ENCODE results near the gene TEDC2.

The TEDC2 gene

GRCh38 chr16:2485811-2486507 is 26.1 kb downstream of the TEDC2 start:
- no peak overlapping the region for H3K27ac ChIP-seq
- no peak for TF ChIP-seq ZFX (IDR thresholded peaks at IDR 0.05; ENCODE audit: borderline replicate concordance)
- no peak for TF ChIP-seq CTCF (IDR thresholded peaks at IDR 0.05)

GRCh38 chr16:2486645-2487516 is 27.0 kb downstream of the TEDC2 start:
- TF ChIP-seq ZFX (IDR thresholded peaks at IDR 0.05; ENCODE audit: borderline replicate concordance) (no peak), CTCF (IDR thresholded peaks at IDR 0.05) (no peak)
- no peak overlapping the region for H3K27ac ChIP-seq

- TF ChIP-seq CTCF (IDR thresholded peaks at IDR 0.05) (no peak), ZFX (IDR thresholded peaks at IDR 0.05; ENCODE audit: borderline replicate concordance) (no peak)
- H3K27ac ChIP-seq, result no peak overlapping the region
These were observed 27.6 kb downstream of the TEDC2 start for GRCh38 chr16:2487517-2487842.

- H3K27ac ChIP-seq, result no peak overlapping the region
- no peak for TF ChIP-seq ZFX (IDR thresholded peaks at IDR 0.05; ENCODE audit: borderline replicate concordance)
- TF ChIP-seq CTCF (IDR thresholded peaks at IDR 0.05), result no peak
These were observed 28.1 kb downstream of the TEDC2 start for GRCh38 chr16:2487903-2488531.

- no peak overlapping the region for H3K27ac ChIP-seq
- TF ChIP-seq ZFX (IDR thresholded peaks at IDR 0.05; ENCODE audit: borderline replicate concordance), result no peak
- no peak for TF ChIP-seq CTCF (IDR thresholded peaks at IDR 0.05)
These were observed 29.7 kb downstream of the TEDC2 start for GRCh38 chr16:2489581-2489980.

- TF ChIP-seq ZFX (IDR thresholded peaks at IDR 0.05; ENCODE audit: borderline replicate concordance) (no peak), CTCF (IDR thresholded peaks at IDR 0.05) (no peak)
- no peak overlapping the region for H3K27ac ChIP-seq
These were observed 30.5 kb downstream of the TEDC2 start for GRCh38 chr16:2490190-2491105.

Measured in 22Rv1 (cell line).